Neutrophil (primary cell): Measurements from ENCODE around the gene SORCS2.

Experiments used
- H3K27ac ChIP-seq: fragments of 200-600 bp; sonication (generic); 2 replicates; pipeline ENCODE4 v1.5.1; 2016; ENCODE audit warnings: mild to moderate bottlenecking, moderate library complexity
- H3K27me3 ChIP-seq: fragments of 200-600 bp; sonication (generic); 2 replicates; pipeline ENCODE4 v1.6.0; 2016; ENCODE audit warnings: mild to moderate bottlenecking
- H3K36me3 ChIP-seq: fragments of 200-600 bp; sonication (generic); 2 replicates; pipeline ENCODE4 v1.5.1; 2017
- H3K4me1 ChIP-seq, 2 experiments: fragments of 200-600 bp in 1 of 2; sonication (generic) in 1 of 2; 1 replicate in 1 of 2; 2 replicates in 1 of 2; pipeline versions ENCODE4 v1.5.1 to v1.6.1; 2013 to 2016; ENCODE audit warnings: low read depth in 1 of 2, low read length in 1 of 2, mild to moderate bottlenecking in 1 of 2, moderate library complexity in 1 of 2; ENCODE audit not compliant: control insufficient read depth in 1 of 2, insufficient read depth in 1 of 2
- H3K4me3 ChIP-seq, 2 experiments: fragments of 200-600 bp in 1 of 2; sonication (generic) in 1 of 2; 1 replicate in 1 of 2; 2 replicates in 1 of 2; pipeline ENCODE4 v1.5.1; 2013 to 2016; ENCODE audit warnings: low read depth in 1 of 2, low read length in 1 of 2, mild to moderate bottlenecking in 1 of 2, moderate library complexity in 1 of 2
- H3K9me3 ChIP-seq: fragments of 200-600 bp; sonication (generic); 2 replicates; pipeline ENCODE4 v1.5.1; 2016
- CTCF ChIP-seq: fragments of 200-600 bp; sonication (generic); IDR thresholded peaks from 2 replicates; pipeline ENCODE4 v1.5.1; 2016; ENCODE audit warnings: antibody characterized with exemption

The SORCS2 gene

GRCh38 chr4:7649741-7650531 lies 457.6 kb downstream of the SORCS2 start:
- Histone ChIP-seq H3K4me1 (peaks cover 52 to 55% of the 10 kb centered on the region in 2 experiments), H3K36me3 (no peaks in the 10 kb centered on the region), H3K27ac (no peak overlapping the region), H3K9me3 (no peaks in the 10 kb centered on the region), H3K4me3 (no peak overlapping the region), H3K27me3 (peaks cover 7% of the 10 kb centered on the region)
- no peak for TF ChIP-seq CTCF

- H3K27me3 ChIP-seq = peaks cover 15% of the 10 kb centered on the region
- H3K4me3 ChIP-seq = no peak overlapping the region
- no peak overlapping the region for H3K27ac ChIP-seq
- H3K9me3 ChIP-seq = no peaks in the 10 kb centered on the region
- no peak for TF ChIP-seq CTCF
- no peaks in the 10 kb centered on the region for H3K36me3 ChIP-seq
- H3K4me1 ChIP-seq = peaks cover 46 to 47% of the 10 kb centered on the region in 2 experiments
Measured at GRCh38 chr4:7650606-7651385, 458.5 kb downstream of the SORCS2 start.

- Histone ChIP-seq H3K27me3 (peaks cover 21% of the 10 kb centered on the region), H3K4me1 (peaks cover 40% of the 10 kb centered on the region in 2 experiments), H3K36me3 (no peaks in the 10 kb centered on the region), H3K9me3 (no peaks in the 10 kb centered on the region), H3K4me3 (no peak overlapping the region), H3K27ac (no peak overlapping the region)
- TF ChIP-seq CTCF = no peak
Measured at GRCh38 chr4:7651461-7651921, 459.2 kb downstream of the SORCS2 start.

- Histone ChIP-seq H3K27ac (no peak overlapping the region), H3K4me1 (peaks cover 34 to 35% of the 10 kb centered on the region in 2 experiments), H3K36me3 (no peaks in the 10 kb centered on the region), H3K4me3 (no peak overlapping the region), H3K9me3 (no peaks in the 10 kb centered on the region), H3K27me3 (peaks cover 21% of the 10 kb centered on the region)
- TF ChIP-seq CTCF = no peak
Measured at GRCh38 chr4:7652006-7652405, 459.7 kb downstream of the SORCS2 start.

- H3K9me3 ChIP-seq = no peaks in the 10 kb centered on the region
- no peak for TF ChIP-seq CTCF
- no peaks in the 10 kb centered on the region for H3K36me3 ChIP-seq
- no peak overlapping the region for H3K4me3 ChIP-seq
- peaks cover 30% of the 10 kb centered on the region in 2 experiments for H3K4me1 ChIP-seq
- peaks cover 21% of the 10 kb centered on the region for H3K27me3 ChIP-seq
- H3K27ac ChIP-seq = no peak overlapping the region
Measured at GRCh38 chr4:7652451-7652881, 460.1 kb downstream of the SORCS2 start.
